ENCODE results near the gene MLLT1. TPM values are rescaled to one million over a fixed set of nuclear protein-coding genes. Genes with fewer than 3 reads are reported as not detected.
A peak's percentile ranks its signal among the peaks of the same experiment; 100 is the strongest.

MLLT1 gene
- polyA plus RNA-seq, 1 donor from 2014 or later = 1.7 TPM

DNA sequence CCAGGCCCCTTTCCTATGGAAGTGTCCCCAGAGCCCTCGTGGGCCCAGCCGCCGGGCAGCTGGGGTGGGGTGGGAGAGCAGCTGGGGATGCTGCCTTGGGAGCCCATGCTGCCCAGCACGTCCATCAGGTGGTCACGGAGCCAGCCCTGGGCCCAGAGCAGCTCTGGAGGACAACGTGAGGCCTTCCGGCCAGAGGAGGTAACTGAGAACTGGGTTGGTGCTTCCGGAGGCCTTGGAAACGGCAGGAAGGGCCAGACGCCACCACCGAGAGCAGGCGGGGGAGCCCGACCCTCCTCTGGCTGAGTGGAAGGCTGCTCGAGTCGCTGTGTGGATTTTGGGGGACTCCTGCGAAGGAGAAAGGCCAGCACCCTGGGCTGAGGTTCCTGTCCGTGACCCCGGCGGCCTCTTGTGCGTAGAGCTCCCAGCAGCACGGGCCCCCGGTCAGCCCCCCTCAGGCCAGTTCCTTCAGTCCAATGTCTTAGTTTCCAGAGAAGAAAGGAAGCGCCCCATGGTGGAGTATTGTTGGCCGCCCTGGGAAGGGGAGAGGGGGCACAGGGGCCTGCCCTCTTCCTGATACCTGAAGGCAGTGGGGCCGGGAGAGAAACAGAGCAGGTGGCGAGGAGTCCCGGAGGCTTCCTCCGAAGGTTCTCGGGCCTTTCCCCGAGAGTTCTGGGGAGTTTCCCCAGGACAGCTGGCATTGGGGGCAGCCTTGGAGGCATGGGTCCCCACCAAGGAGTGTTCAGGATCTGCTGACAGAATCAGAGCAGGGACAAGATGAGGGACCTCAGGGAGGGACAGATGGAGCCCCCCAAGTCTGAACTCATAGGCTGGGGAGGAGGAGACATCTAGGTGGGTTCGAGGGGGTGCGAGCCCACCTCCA lies 68.8 kb downstream of the MLLT1 start:
- no peaks in the 10 kb centered on the region for H3K9me3 Mint-ChIP-seq
- no peak overlapping the region for H3K27ac Mint-ChIP-seq
- peaks cover 0 to 1% (median 0%) of the 10 kb centered on the region in 3 donors for H3K4me1 Mint-ChIP-seq
- no peaks in the 10 kb centered on the region for H3K27me3 Mint-ChIP-seq
- no peak overlapping the region for H3K4me3 Mint-ChIP-seq
- peaks cover under 1% of the 10 kb centered on the region for H3K36me3 Mint-ChIP-seq

DNA sequence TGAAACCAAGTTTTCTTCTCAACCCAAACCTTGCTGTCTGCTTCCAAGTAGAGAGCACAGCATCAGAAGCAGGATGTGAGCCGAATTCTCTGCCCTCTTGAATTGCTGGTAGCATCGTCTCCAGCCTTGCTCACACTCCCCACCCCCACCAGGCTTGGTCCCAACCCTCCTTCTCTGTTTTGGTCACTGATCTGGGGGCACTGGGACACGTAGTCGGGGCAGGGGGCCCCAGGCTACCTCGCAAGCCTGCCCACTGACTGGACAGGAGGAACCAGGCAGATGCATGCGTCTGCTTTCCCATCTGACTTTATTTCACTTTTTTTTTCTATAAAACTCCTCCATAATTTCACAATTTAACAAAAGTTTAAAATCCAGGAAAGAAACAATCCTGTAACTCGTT lies 69.7 kb downstream of the MLLT1 start:
- H3K36me3 Mint-ChIP-seq = peaks cover 1% of the 10 kb centered on the region
- no peak overlapping the region for H3K27ac Mint-ChIP-seq
- peaks cover 0 to 1% (median 0%) of the 10 kb centered on the region in 3 donors for H3K4me1 Mint-ChIP-seq
- H3K27me3 Mint-ChIP-seq = no peaks in the 10 kb centered on the region
- no peaks in the 10 kb centered on the region for H3K9me3 Mint-ChIP-seq
- H3K4me3 Mint-ChIP-seq = no peak overlapping the region

DNA sequence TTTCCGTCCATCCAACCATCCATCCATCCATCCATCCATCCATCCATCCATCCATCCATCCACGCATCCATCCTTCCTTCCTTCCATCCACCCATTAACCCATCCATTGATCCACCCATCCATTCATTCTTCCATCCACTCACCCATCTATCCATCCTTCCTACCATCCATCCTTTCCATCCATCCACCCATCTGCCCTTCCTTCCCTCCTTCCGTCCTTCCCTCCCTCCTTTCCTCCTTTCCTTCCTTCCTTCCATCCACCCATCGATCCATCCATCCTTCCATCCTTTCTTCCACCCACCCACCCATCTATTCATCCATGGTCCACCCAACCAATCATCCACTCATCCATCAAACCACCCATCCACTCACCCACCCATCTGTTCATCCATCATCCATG lies 70.1 kb downstream of the MLLT1 start:
- Mint-ChIP-seq H3K36me3 (peaks cover 1% of the 10 kb centered on the region), H3K9me3 (no peaks in the 10 kb centered on the region), H3K4me1 (peaks cover 0 to 1% (median 0%) of the 10 kb centered on the region in 3 donors), H3K27ac (no peak overlapping the region), H3K4me3 (no peak overlapping the region), H3K27me3 (no peaks in the 10 kb centered on the region)

DNA sequence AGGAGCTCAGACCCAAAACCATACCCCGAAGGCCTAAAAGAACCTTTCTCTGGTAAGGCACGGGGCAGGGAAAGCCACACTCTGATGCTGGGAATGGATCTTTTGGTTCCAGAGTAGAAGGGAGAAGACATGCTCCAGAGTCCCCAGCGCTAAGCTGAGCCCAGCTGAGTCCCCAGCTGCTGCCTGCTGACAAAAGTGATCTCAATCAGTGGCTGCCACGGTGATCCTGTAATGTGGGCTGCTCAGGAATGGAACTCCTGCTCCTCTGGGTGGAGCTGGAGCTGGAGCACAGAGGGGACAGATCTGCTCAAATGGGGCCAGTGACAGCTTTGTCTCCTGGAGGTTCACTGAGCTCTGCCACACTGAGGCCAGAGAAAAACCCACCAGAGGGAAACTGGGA lies 70.5 kb downstream of the MLLT1 start:
- Mint-ChIP-seq H3K27me3 (no peaks in the 10 kb centered on the region), H3K4me3 (no peak overlapping the region), H3K9me3 (no peaks in the 10 kb centered on the region), H3K36me3 (peaks cover 1% of the 10 kb centered on the region), H3K4me1 (peaks cover 0 to 1% (median under 1%) of the 10 kb centered on the region in 3 donors), H3K27ac (peak overlapping the region in 1 of 3 donors; percentile 57)

DNA sequence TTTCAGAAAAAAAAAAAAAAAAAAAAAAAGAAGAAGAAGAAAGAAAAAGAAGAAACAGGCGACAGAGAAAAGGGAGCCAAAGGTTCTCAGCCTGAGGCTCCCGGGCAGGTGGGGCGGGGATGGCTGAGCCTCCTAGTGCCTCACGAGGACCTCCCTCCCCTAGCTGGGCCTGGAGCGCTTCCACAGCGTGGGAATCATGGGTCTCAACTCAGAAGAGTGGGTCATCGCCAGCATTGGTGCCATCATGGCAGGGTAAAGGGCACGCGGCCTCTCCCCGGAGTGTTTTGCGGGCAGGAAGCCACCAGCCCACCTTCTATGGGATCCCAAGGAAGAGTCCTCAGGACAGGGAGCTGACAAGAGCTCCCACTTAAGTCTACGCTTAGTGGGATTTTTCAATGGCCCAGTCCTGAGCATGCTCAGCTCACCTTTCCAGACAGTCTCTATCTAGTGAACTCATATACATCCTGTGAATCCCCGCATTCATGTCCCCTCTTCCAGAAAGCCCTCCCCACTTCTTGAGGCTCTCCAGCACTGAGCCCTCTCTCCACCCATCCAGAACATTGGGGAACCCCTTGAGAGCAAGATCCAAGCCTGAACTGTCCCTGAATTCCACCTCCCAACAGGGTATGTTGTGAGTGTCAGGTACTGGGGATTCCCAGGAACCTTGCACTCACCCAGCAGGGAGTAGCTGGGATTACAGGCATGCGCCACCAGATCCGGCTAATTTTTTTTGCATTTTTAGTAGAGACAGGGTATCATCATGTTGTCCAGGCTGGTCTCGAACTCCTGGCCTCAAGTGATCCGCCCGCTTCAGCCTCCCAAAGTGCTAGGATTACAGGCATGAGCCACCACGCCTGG lies 74.7 kb downstream of the MLLT1 start:
- peaks cover 1% of the 10 kb centered on the region for H3K36me3 Mint-ChIP-seq
- peaks cover 6 to 11% (median 8%) of the 10 kb centered on the region in 3 donors for H3K4me1 Mint-ChIP-seq
- H3K9me3 Mint-ChIP-seq = no peaks in the 10 kb centered on the region

DNA sequence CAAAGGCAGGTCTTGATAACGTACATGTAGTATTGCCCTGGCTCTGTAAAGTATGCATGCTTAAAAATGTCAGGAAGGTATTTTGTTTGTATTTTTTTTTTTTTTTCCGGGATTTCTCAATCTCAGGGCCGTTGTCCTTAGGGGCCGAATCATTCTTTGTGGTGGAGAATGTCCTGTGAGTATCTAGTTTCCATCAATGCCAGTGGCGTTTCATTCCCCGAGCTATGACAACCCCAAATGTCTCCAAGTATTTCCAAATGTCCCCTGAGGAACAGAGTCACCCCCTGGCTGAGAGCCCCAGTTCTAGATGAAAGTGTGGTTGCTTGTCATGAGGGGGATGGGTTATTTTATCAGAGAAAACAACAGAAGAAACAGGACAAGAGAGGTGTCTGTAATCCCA lies 75.6 kb downstream of the MLLT1 start:
- Mint-ChIP-seq H3K4me1 (peaks cover 10 to 15% (median 10%) of the 10 kb centered on the region in 3 donors), H3K9me3 (no peaks in the 10 kb centered on the region), H3K27ac (peak overlapping the region in 2 of 3 donors; percentile 9 to 85), H3K27me3 (no peaks in the 10 kb centered on the region), H3K36me3 (peaks cover 1% of the 10 kb centered on the region), H3K4me3 (peak overlapping the region in 2 of 4 donors; percentile 84 to 87)

More for the DNA sequence above, 74.7 kb downstream of the MLLT1 start:
- H3K4me3 Mint-ChIP-seq = no peak overlapping the region
- H3K27me3 Mint-ChIP-seq = no peaks in the 10 kb centered on the region
- H3K27ac Mint-ChIP-seq = peak overlapping the region in 1 of 3 donors; percentile 92

DNA sequence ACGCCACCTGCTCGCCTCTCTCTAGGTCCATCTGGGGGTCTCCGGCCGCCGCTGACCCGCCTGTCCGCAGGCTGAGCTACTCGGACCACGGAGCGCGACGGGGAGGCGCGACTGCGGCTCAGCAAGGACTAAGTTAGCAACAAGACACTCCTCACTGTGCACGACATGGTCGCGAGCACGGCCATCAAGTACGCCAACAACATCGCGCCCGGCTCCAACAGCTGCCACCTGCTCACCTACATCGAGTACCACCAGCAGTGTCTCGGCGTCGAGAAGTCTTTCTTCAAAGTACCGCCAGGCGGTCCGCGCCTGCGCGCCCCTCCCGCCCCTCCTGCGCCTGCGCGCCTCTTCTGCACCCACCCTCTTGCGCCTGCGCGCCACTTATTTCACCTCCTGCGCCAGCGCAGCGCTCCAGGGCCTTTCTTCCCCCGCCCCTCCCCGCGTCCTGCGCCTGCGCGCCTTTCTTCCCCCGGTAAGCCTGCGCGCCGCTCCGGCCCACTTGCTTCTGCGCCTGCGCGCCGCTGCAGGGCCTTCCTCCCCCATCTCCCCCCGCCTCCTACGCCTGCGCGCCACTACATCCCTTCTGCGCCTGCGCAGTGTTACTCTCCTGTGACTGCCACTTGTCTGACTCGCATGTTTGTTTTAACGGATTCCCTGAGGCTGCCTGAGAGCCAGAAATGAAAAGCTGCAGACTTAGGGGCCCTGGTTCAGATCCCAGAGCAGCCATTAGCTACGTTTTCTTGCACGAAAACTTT lies 80.4 kb downstream of the MLLT1 start:
- H3K9me3 Mint-ChIP-seq = no peaks in the 10 kb centered on the region
- H3K4me3 Mint-ChIP-seq = peak overlapping the region; percentile 91 to 98 (median 96)
- H3K27ac Mint-ChIP-seq = peak overlapping the region; percentile 93 to 96 (median 95)
- no peaks in the 10 kb centered on the region for H3K27me3 Mint-ChIP-seq
- peaks cover 13 to 21% (median 18%) of the 10 kb centered on the region in 3 donors for H3K4me1 Mint-ChIP-seq
- H3K36me3 Mint-ChIP-seq = peaks cover 6% of the 10 kb centered on the region

DNA sequence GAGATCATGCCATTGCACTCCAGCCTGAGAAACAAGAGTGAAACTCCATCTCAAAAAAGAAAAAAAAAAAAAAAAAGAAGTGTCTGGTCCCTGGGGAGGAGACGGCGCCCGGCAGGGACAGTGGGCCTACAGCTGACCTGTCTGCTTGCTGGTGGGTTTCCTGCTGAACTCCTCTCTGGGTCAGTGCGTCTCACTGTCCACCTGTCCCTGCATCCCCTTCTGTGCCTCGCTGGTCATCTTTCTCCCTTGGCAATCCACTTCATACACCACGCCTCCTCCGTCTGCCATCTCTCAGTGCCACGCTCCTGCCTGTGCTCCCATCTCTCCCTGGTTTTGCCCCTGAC lies 80.9 kb downstream of the MLLT1 start:
- Mint-ChIP-seq H3K9me3 (no peaks in the 10 kb centered on the region), H3K27ac (peak overlapping the region in 2 of 3 donors; percentile 93 to 96), H3K4me3 (peak overlapping the region; percentile 91 to 98 (median 96)), H3K36me3 (peaks cover 6% of the 10 kb centered on the region), H3K27me3 (no peaks in the 10 kb centered on the region), H3K4me1 (peaks cover 9 to 18% (median 16%) of the 10 kb centered on the region in 3 donors)

DNA sequence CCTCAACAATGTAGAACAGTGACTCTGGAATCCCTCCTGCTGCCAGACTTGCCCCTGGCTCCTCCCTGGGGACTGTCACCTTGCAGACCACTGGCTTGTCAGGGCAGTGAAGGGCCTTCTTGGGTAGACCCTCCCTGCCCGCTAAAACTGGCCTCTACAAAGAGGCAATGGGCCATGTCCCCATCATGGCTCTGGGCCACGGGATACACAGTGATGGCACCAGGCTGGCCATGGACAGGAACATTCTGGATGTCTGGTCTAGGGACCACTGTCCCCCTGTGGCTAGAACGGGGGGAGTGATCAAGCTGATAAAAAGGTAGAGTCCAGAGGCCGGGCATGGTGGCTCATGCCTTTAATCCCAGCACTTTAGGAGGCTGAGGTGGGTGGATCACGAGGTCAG lies 83.4 kb downstream of the MLLT1 start:
- H3K4me3 Mint-ChIP-seq = no peak overlapping the region
- H3K36me3 Mint-ChIP-seq = peaks cover 7% of the 10 kb centered on the region
- H3K9me3 Mint-ChIP-seq = peaks cover 0 to 5% (median 0%) of the 10 kb centered on the region in 3 donors
- no peaks in the 10 kb centered on the region for H3K27me3 Mint-ChIP-seq
- no peak overlapping the region for H3K27ac Mint-ChIP-seq
- H3K4me1 Mint-ChIP-seq = peaks cover 7 to 11% (median 10%) of the 10 kb centered on the region in 3 donors

DNA sequence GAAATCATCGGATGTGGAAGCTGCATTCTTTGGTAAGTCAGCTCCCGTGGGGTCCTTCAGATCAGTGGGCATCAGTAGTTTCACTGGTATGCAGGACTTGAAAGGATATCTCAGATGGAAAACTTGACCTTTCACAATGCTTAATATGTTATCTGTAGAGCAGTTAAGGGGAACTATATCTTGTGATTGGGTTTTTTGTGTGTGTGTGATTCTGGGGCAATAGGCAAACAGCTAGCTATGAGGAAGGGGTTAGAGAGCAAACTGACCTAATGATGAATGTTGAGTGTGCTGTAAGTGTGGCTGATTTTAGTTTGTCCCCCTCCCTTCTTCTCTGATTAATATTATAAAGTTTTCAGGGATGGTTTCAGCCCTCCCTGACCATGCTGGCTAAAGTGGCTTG lies 91.0 kb downstream of the MLLT1 start:
- H3K4me1 Mint-ChIP-seq = peaks cover 0 to 1% (median 0%) of the 10 kb centered on the region in 3 donors
- H3K36me3 Mint-ChIP-seq = peaks cover 4% of the 10 kb centered on the region
- no peak overlapping the region for H3K4me3 Mint-ChIP-seq
- peaks cover 2% of the 10 kb centered on the region for H3K27me3 Mint-ChIP-seq
- no peak overlapping the region for H3K27ac Mint-ChIP-seq
- H3K9me3 Mint-ChIP-seq = peaks cover 5 to 11% (median 9%) of the 10 kb centered on the region in 3 donors

DNA sequence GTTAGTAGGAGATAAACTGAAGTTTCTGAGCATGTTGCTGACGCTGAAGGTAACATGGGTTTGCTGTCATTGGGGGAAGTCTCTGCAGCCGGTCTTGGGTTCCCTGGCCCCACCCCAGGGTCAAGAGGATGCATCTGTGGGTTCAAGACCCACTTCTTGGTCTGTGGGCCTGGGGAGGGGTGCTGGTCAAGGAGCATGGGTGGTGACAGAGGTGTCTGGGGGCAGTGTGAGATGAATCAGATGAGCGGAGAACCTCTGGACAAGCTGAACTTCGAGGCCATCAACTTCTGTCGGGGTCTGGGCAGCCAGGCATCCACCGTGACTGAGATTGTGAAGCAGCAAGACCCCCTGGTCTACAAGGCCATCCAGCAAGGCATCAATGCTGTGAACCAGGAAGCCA lies 92.4 kb downstream of the MLLT1 start:
- Mint-ChIP-seq H3K4me3 (no peak overlapping the region), H3K4me1 (peaks cover 0 to 1% (median 0%) of the 10 kb centered on the region in 3 donors)

DNA sequence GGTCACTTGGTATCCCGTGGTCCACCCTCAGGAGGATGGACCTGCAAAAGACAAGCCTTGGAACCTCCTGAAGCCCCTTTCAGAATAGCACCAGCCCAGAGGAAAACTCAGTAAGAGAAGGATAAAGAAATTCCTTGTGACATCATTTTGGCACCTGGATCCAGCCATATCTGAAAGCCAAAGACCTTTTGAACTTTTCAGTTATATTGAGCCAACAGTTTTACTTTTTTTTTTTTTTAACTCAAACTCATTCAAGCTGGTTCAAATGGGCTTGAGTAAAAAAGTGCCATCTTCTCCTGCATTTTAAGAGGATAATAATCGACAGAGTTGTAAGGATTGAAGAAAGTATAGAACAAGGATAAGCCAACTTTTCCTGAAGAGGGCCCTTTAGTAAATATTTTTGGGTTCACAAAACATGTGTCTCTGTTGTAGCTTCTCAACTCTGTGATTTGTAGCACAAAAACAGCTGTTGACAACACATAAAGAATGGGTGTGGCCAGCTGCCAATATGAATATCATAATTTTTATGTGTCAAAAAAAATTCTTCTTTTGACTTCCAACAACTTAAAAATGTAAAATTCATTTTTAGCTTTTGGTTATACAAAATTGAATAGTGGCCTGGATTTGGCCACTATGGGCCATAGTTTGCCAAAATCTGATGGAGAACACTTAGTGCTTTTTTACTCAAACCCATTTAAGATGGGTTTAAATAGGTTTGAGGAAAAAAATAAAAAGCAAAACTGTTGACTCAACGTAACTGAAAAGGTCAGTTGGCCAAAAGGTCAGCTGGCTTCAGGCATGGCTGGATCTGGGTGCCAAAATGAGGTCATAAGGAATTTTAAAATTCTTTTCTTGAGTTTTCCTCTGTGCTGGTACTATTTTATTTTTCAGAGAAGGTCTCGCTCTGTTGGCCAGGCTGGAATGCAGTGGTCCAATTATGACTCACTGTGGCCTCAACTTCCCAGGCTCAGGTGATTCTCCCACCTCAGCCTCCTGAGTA lies 93.6 kb downstream of the MLLT1 start:
- Mint-ChIP-seq H3K27me3 (peaks cover 8% of the 10 kb centered on the region), H3K27ac (no peak overlapping the region), H3K4me1 (peaks cover 0 to 5% (median 0%) of the 10 kb centered on the region in 3 donors), H3K9me3 (peaks cover 4 to 14% (median 5%) of the 10 kb centered on the region in 3 donors), H3K4me3 (no peak overlapping the region), H3K36me3 (peaks cover 3% of the 10 kb centered on the region)

More for the DNA sequence above, 92.4 kb downstream of the MLLT1 start:
- peaks cover 8% of the 10 kb centered on the region for H3K27me3 Mint-ChIP-seq
- H3K36me3 Mint-ChIP-seq = peaks cover 3% of the 10 kb centered on the region
- no peak overlapping the region for H3K27ac Mint-ChIP-seq
- H3K9me3 Mint-ChIP-seq = peaks cover 4 to 14% (median 5%) of the 10 kb centered on the region in 3 donors

DNA sequence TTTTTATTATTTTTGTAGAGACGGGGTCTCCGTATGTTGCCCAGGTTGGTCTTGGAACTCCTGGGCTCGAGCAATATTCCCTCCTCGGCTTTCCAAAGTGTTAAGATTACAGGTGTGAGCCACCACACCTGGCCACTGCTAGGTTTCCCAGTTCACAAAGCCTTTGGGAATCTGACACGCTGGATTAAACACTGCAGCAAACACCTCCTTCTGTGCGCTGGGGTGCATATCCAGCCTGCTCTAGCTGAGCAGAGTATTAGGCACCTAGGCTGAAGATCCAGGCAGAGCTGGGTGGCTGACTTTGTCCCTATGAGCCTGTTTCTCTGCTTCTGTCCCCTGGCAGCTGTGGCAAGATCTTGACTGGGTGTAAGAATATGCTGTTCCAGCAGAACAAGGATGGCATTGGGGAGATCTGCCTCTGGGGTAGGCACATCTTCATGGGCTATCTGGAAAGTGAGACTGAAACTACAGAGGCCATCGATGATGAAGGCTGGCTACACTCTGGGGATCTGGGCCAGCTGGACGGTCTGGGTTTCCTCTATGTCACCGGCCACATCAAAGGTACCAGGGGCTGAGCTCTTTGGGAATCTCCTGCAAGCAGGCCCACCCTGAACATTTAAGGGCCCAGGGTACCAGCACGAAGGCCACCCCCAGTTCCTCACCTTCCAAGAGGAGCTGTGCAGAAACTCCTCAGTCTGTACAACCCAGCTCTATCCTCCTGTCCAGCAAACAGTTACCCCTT lies 94.5 kb downstream of the MLLT1 start:
- Mint-ChIP-seq H3K4me1 (peaks cover 0 to 5% (median 0%) of the 10 kb centered on the region in 3 donors), H3K36me3 (peaks cover 3% of the 10 kb centered on the region), H3K4me3 (no peak overlapping the region), H3K27me3 (peaks cover 11% of the 10 kb centered on the region), H3K9me3 (peaks cover 4 to 14% (median 5%) of the 10 kb centered on the region in 3 donors), H3K27ac (no peak overlapping the region)
